Ovary (tissue), 9 donors: ENCODE data around the gene HINT2. TPM values are rescaled to one million over a fixed set of nuclear protein-coding genes. Genes with fewer than 3 reads are reported as not detected.

ENCODE experiments used
- DNase-seq, 5 donors: peaks; one replicate each; pipeline ENCODE4 v3.0.0-alpha.2; 2019 to 2020
- H3K27ac ChIP-seq, 2 donors: fragments of 200-600 bp; one replicate each; pipeline versions ENCODE4 v1.5.1 to v1.8.0; 2019 to 2022
- H3K27me3 ChIP-seq: fragments of 200-600 bp; one replicate; pipeline ENCODE4 v1.8.0; 2022
- H3K36me3 ChIP-seq: fragments of 200-600 bp; sonication (generic); one replicate; pipeline ENCODE4 v1.5.1; 2019
- H3K4me1 ChIP-seq: one replicate; pipeline ENCODE4 v1.8.1; 2013; ENCODE audit warnings: mild to moderate bottlenecking, moderate library complexity; ENCODE audit not compliant: insufficient read depth
- H3K4me3 ChIP-seq: fragments of 200-600 bp; sonication (generic); one replicate; pipeline ENCODE4 v1.5.1; 2017
- H3K9me3 ChIP-seq, 2 donors: fragments of 200-600 bp in 1 of 2; sonication (generic) in 1 of 2; one replicate each; pipeline versions ENCODE4 v1.5.1 to v1.8.1; 2013 to 2019; ENCODE audit warnings: mild to moderate bottlenecking in 1 of 2, moderate library complexity in 1 of 2
- CTCF ChIP-seq, 3 donors: fragments of 450-650 bp in 2 of 3; fragments of 200-600 bp in 1 of 3; IDR thresholded peaks; one replicate each; pipeline versions ENCODE4 v1.5.1 to v1.8.0; 2016 to 2022; ENCODE audit warnings: antibody characterized with exemption in 3 of 3, mild to moderate bottlenecking in 1 of 3
- EP300 ChIP-seq: sonication (generic); formaldehyde crosslinking; IDR thresholded peaks from one replicate; pipeline ENCODE4 v1.6.1; 2017; ENCODE audit warnings: antibody characterized with exemption
- POLR2A ChIP-seq: fragments of 450-650 bp; IDR thresholded peaks from one replicate; pipeline ENCODE4 v1.6.1; 2017; ENCODE audit warnings: antibody characterized with exemption, mild to moderate bottlenecking, moderate library complexity
- WGBS, 3 donors: extraction: QIAGEN DNeasy Blood & Tissue Kit in 1 of 3; methylation state at CpG; one replicate each; pipeline versions ENCODE4 v1.1.5 to v1.1.7; 2013 to 2017; 5-methylcytosine and 5-hydroxymethylcytosine counted together
- intact Hi-C, 4 donors: fragments of 100-400 bp; cut with DNase I; formaldehyde crosslinking; loops; one replicate each; pipeline versions ENCODE4 v1.11.0 to v1.15.1; 2022 to 2023
- polyA plus RNA-seq, 2 donors: library from polyadenylated mRNA; stranded (reverse); fragments of 200-250 nt in 1 of 2; fragments of 350-450 nt in 1 of 2; fragmentation: Illumina TruSeq in 1 of 2; extraction: RNeasy Lipid Tissue Mini Kit (QIAGEN cat#74804) in 1 of 2; gene quantifications; one replicate each; pipeline ENCODE4 v1.2.3, GENCODE V29; 2013 to 2014
- total RNA-seq, 7 donors: library from RNA; depleted of rRNA in 2 of 7; stranded (reverse); fragments of >200 nt in 2 of 7; fragmentation: NEBNext Ultra II Directional in 3 of 7; extraction: Animal tissue kit (Norgen Biotek cat#: 25700) in 3 of 7; gene quantifications; one replicate each; pipeline versions ENCODE4 v1.1.0 to v1.2.4, GENCODE V29; 2016 to 2023
- donor health status: DM: no; HTN: no; CAD: no; lungs with moderate emphysema.
- donor health status: DM: no; HTN: no; CAD: no.
- donor health status: Bipolar disorder and iron deficiency.
- donor health status: DM: yes; HTN: yes; CAD: no.
- donor health status: DM: no; HTN: no; CAD: no.
- donor health status: DM: yes; HTN: yes; CAD: no.

HINT2 gene
- total and polyA plus RNA-seq, 9 donors, result 14.9 to 38.0 (median 26.1) TPM

GRCh38 chr9:35856882-35857281, 42.0 kb upstream of the HINT2 start:
- TF ChIP-seq CTCF (IDR thresholded peaks at IDR 0.05), result no peak
- no peak for TF ChIP-seq EP300
- no peak for TF ChIP-seq POLR2A
- H3K27me3 ChIP-seq, result no peaks in the 10 kb centered on the region
- WGBS, 3 donors, result 80 to 82% (median 81%) methylated on average over 5 of the region's 5 CpGs
- peak in 1 of 5 donors; percentile 23 for DNase-seq
- H3K4me3 ChIP-seq, result no peak overlapping the region
- no peaks in the 10 kb centered on the region for H3K9me3 ChIP-seq
- no peaks in the 10 kb centered on the region for H3K36me3 ChIP-seq
- intact Hi-C loops, result no loop called here
- H3K4me1 ChIP-seq, result no peaks in the 10 kb centered on the region
- H3K27ac ChIP-seq, result no peak overlapping the region

GRCh38 chr9:35856206-35856605, 41.4 kb upstream of the HINT2 start:
- H3K27ac ChIP-seq, result no peak overlapping the region
- no peak overlapping the region for H3K4me3 ChIP-seq
- H3K36me3 ChIP-seq, result no peaks in the 10 kb centered on the region
- H3K4me1 ChIP-seq, result no peaks in the 10 kb centered on the region
- intact Hi-C loops, result no loop called here
- peak in 1 of 5 donors; percentile 7 for DNase-seq
- WGBS, 3 donors, result 75 to 79% (median 78%) methylated on average over 3 of the region's 3 CpGs
- no peaks in the 10 kb centered on the region for H3K9me3 ChIP-seq
- TF ChIP-seq POLR2A (no peak), EP300 (no peak), CTCF (IDR thresholded peaks at IDR 0.05) (no peak)
- H3K27me3 ChIP-seq, result no peaks in the 10 kb centered on the region

- Histone ChIP-seq H3K9me3 (no peaks in the 10 kb centered on the region), H3K27ac (no peak overlapping the region), H3K4me3 (no peak overlapping the region), H3K4me1 (no peaks in the 10 kb centered on the region), H3K36me3 (no peaks in the 10 kb centered on the region), H3K27me3 (no peaks in the 10 kb centered on the region)
- intact Hi-C loops, result no loop called here
- TF ChIP-seq EP300, result no peak
- no peak for TF ChIP-seq CTCF (IDR thresholded peaks at IDR 0.05)
- no peak for TF ChIP-seq POLR2A
- peak in 1 of 5 donors; percentile 4 for DNase-seq
- WGBS, 3 donors, result 79 to 87% (median 85%) methylated on average over 7 of the region's 7 CpGs
Observed at GRCh38 chr9:35854091-35854762, 39.4 kb upstream of the HINT2 start.

- Histone ChIP-seq H3K27me3 (no peaks in the 10 kb centered on the region), H3K4me1 (no peaks in the 10 kb centered on the region), H3K9me3 (no peaks in the 10 kb centered on the region), H3K36me3 (no peaks in the 10 kb centered on the region), H3K4me3 (no peak overlapping the region), H3K27ac (no peak overlapping the region)
- intact Hi-C loops, result no loop called here
- WGBS, 3 donors, result 85 to 92% (median 89%) methylated on average over 25 of the region's 25 CpGs
- DNase-seq, result peak in 1 of 5 donors; percentile 32
- TF ChIP-seq CTCF (IDR thresholded peaks at IDR 0.05) (no peak), EP300 (no peak), POLR2A (no peak)
Observed at GRCh38 chr9:35852876-35853865, 38.3 kb upstream of the HINT2 start.
